NCI-H2171 treated with DMSO at 0.1 percent for 48 hours (cell line): ENCODE results near the gene RAD51B.

Experiments used
- DNase-seq: peaks from one replicate; lab custom pipeline; 2025; lab: John Stamatoyannopoulos, UW

Gene RAD51B

DNA sequence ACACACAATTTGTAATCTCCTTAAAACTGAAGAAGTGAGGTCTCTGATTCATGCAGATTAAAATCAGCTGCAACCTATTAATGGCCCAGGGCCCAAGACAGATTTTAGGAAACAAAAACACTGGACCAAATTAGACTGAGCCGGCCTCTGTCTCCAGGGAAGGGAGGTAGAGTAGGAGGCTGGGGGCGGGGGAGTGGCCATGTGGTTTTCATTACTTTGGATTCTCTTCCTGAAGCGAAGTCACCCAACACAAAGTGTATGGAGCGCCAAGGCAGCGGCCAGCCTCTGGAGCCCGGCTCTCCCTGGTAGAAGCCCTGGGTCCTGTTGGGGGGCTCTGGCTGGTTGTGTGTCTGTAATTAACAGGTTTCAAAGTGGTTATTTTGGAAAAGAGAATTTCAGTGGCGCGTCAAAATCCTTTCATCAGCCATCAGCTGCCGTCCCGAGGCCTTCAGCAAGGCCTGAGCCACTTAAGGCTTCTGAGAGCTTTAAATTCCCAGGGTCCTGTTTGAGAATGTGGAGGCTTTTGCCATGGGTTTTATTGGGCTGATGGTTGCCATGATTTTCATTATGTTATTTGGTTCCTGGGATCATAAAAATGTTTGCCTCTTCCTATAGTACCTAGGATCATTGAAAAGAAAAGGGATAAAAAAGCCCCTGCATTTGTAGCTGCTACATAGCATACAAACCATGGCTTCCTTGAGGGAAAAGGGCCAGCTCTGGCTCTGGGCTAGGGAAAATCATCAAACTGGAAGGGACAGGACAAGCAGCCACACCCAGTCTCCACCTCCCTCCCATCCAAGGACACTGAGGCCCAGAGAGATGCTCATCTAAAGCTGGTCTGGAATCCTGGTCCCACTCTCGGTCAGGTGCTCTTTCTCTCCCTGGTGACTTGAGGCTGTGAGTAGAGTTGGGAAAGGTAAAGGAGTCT lies 690.9 kb downstream of the RAD51B start:
- DNase-seq: no peak

DNA sequence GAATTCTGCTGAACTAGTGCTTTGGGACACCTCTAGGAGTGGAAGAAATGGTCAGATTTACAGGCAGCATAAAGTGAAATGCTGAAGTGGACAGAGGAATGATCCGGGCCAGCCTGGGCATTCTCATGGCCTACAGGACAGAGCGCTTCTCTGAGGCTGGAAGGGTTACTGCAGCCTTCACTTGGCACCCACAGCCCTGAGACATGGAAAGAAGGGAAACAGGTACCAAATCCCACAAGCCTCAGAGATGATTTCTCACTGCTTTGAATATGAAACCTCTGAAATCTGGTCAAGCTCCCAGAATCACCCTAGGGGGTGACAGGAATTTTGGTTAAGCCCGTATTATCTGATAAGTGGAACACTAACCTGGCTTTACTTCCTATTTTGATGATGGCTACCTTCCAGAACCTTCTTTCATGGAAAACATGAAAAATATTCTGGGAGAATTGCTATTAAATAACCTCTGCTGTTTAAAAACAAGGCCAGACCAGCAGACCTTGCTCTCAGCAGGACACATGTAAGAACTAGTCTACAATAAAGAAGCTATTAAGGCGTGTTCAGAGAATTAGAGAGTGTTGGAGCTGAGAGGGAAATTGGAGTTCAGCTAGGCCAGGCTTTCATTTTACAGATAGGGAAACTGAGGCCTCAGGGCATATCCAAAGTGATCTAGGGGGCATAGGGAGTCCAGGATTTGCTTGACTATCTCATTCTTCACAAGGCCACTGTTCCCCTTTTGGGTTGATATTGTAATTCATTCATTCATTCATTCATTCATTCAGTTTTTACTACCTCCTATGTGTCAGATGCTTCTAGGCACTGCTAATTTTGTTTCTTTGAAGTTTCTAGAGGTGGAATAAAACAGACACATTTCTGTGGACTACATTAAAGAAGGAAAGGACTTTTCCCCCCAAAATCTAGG lies 691.8 kb downstream of the RAD51B start:
- no peak for DNase-seq

DNA sequence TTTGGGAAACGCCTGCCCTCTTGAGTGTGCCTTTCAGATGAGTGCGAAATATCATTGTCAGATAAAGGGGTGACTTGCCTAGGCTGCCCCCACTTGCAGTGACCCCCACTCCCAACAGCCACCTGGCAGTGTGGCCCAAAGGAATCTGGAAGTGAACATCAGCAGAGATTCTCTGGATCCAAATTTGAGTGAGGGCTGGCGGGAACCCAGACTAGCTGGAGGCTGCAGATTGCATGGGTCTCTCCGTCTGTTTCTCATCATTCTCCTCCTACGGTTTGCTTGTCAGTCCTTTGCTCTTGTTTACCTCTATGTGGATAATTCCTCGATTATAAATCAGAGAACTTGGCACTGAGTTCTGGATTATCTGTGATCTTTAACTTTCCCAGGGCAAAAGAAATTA lies 692.5 kb downstream of the RAD51B start:
- no peak for DNase-seq

DNA sequence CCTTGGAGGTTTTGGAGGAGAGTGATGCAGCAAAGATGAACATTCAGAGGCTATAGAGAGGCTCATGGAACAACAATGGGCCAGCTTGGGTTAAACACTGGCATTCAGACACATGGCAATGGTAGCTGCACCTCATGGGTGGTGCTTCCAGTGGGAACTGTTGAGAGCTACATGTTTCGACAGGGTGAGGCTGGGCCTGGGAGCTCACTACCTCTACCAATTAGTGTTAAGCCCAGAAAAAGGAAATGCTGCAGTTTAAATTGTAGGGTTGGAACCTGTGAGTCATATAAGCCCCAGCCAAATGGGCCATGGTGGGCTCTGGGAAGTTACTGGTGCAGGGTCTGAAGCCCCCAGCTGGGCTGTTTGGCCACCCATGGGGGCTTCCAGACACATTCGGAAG lies 693.6 kb downstream of the RAD51B start:
- DNase-seq: no peak

DNA sequence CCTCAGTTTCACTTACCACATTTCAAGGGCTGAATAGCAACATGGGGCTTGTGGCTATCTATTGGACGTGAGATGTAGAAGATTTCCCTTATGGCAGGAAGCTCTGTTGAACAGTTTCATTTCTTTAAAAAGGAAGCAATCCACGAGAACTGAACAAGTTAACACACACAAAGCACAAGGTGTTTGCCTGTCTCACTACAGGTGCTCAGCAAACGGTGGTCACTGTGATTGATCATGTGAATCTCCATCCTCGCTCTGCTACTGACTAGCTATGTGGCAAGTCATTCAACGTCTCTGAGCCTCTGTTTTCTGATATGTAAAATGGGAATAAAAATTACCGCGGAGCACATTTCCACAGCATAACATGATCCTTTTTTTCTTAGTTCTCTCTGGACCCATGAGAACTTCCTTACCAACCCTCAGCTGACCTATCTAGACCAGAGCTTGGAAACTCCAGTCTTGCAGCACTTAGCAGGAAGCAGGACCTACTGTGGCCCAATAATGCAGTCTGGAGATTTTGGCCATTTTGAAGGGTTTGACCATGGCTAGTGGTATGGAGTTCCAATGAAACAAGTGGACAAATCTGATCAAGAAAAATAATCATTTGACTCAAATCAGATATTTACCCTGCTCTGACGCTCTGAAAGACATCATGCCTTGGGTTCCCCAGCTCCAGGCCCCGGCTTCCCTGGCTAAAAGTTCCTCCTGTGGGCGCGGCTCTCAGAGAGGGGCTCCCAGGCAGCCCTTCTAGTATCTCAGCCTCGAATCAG lies 694.4 kb downstream of the RAD51B start:
- no peak for DNase-seq

DNA sequence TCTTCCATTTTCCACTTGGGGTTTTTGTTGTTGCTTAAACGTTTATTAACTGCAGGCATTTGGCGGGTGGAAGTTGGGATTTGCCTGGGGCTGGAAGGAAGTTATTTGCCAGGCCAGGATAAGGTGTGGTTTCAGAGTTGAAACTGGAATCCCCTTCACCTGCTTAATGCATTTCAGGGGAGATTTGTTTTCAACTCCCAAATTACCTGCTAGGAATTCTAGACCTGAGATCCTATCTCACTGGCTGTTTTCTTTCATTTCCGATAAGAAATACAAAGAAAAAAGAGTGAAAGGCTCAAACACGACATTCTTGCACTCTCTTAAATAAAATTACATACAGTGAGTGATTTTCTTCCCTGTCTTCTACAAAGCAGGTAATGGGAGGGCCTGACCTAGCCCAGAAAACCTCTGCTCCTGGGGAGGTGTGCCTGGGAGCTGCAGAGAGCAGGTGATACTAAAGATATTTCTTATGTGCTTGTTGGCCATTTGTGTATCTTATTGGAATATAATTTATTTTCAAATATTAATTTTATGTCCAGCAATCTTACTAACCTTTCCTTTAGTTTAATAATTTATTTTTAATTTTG lies 695.1 kb downstream of the RAD51B start:
- DNase-seq: no peak

DNA sequence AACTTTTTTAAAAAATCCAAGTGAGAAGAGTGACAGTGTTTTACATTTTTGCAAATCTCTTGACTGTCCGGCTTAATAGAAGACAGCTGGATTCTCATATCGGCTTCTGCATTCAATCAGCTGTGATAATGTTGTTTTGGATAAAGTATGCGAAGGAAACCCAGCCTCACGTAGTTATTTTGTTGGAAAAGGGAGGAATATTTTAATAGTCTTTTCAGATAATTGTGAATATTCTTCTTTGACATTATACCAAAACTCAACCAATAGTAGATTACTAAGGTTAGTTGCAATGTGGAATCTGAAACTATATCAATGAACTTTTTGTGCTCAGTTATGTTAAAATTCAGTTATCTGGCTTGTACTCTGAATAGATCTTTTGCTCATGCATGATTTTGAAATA lies 696.8 kb downstream of the RAD51B start:
- DNase-seq: no peak

DNA sequence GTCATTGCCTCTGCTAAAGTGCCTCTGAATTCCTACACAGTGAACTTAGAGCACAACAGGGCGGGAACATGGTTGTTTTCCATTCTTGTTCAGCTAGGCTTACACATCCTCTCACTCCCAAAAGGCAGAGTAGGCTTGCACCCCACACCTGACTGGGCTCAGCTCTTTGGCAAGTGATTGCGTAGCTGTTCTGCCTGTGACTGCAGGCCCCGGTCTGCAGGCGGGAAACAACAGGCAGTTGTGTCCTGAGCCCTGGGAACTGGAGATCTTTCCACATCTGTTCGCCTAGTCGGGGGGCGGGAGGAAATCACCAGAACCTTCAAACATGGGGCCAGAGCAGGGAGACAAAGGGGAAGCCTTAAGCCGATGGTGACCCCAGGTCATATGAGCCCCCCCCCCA lies 698.6 kb downstream of the RAD51B start:
- DNase-seq: no peak

DNA sequence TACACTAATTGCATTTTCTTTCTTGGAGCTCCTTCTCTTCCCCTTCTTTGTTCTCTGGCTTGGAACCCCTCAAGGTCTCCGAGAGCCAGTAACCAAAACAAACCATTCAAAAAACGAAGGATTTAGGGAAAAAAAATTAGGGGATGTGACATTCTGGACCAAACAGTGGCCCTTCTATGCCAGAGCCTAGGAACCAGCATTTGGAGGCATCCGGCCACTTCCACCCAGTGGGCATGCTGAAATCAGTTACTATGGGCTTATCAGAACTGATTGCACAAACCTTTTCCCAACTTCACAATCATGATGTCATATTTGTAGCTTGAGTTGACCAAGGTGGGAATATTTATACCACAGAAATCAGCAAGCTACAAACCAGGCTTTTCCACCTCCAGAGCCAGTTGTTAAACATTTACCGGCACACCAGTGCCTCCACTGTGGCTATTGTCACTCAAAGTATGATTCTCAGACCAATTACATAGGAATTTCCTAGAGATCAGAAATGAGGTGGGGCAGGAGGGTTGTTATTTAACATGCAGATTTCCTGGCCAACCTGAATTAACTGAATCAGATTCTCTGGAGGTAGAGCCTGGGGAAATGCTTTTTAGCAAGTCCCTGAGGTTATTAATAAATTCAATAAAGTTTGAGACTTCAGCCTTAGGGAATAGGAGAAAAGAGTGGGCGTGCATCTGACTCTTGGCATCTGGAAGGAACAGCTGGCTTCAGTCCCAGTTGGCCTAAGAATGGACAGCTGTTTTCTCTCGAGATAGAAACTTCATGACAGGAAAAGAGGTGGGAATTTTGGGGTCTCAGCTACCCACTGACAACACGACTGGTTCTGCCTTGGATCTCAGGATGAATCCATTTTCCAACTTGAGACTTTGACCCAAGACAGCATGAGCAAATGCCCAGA lies 699.4 kb downstream of the RAD51B start:
- DNase-seq: no peak

DNA sequence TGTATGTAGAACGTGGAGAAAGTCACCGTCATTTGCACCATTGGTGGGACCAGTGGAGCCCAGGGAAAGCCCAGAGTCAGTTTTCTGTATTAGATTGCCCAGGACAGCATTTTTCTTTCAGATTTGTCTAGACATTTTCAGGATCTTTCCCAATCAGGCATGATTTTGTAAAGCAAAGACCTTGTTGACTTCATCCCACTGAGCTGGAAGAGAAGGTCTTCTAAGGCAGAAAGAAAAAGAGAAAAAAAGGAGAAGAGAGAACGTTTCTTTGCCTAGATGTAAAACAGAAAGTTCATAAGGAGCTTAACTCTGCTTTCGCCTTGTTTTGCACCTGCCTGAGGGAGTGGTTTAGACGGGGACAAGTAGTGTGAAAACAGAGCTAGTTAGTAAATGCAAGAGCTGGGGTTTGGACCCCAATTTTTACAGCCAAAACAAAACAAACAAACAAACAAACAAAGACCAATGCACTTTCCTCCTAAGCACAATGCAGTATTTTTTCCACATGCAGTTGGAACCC lies 700.1 kb downstream of the RAD51B start:
- DNase-seq: no peak

DNA sequence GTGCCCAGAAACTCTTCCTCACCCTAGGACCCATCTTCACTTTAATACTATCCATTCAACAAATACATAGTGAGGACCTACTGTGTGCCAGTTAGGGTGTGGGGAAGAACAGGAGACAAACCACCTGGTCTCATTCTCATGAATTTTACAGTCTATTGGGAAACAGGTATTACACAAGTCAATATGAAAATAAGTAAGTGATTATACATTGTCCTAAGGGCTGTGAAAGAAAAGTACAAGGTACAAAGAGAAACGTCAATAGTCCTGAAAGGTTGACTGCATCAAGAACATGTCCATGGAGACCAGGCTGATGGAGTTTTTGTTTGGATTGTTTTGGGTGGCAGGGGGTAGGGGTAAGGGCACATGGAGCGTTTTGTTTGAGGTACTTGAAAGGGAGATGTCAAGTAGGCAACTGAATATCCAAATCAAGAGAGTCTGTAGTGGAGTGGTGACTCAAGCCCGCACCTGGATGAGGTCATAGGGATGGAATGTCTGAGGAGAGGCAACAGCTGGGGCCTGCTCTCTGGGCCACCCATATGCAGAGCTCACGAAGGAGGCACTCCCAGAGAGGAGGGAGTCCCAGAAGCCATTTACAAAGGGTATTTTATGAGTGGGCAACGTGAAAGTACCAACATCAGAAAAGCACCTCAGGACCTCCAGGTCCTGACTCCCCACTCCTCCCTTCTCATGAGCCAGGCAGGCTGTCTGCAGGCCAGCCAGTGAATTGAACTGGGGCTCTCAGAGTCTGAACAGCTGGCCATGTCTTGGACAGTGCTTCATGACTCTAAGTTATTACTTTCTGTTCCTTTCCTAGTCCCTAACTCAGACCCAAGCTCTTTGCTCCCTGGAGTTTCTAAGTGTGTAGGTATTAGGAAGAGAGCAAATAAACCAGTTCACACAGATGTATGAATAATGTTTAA lies 701.3 kb downstream of the RAD51B start:
- DNase-seq: peak; percentile 27

DNA sequence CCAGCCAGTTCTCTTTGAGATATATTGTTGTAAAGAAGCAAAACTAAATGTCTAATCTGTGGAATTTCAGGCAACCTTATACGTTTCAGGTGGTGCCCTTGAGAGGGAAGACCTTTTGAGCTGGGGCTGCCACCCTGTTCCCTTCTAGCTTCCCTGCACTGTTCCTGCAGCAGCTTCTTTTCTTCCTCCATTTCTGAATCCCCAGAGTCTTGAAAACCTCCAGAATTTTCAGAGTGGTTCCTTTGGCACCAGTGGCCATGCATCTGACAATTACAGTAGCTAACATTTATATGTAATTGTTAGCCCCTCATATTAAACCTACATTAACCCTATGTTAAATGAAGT lies 702.0 kb downstream of the RAD51B start:
- no peak for DNase-seq

DNA sequence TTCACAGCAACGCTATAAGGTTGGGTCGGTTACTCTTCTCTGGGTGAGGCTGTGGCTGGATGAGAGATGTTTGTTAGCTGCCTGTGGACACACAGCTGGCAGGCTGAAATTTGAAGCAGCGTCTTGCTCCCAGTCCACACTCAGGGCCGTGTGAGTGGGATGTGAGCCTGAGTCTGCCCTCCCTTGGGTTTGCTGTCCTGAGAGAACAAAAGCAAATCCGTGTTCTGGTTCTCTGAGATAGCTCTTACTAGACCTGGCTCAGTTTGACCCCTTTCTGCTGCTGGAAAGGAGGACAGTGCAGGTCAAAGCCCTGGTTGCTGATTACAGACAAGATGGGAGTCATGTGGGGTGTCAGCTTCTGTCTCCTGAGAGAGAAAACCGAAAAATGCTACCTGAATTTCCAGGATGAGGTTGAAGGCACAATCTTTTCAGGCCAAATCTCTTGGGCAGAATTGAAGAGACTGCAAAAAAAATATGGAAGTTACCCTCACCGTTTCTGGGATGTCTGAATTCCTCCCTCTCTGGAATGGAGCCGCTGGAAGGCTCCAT lies 702.5 kb downstream of the RAD51B start:
- no peak for DNase-seq

DNA sequence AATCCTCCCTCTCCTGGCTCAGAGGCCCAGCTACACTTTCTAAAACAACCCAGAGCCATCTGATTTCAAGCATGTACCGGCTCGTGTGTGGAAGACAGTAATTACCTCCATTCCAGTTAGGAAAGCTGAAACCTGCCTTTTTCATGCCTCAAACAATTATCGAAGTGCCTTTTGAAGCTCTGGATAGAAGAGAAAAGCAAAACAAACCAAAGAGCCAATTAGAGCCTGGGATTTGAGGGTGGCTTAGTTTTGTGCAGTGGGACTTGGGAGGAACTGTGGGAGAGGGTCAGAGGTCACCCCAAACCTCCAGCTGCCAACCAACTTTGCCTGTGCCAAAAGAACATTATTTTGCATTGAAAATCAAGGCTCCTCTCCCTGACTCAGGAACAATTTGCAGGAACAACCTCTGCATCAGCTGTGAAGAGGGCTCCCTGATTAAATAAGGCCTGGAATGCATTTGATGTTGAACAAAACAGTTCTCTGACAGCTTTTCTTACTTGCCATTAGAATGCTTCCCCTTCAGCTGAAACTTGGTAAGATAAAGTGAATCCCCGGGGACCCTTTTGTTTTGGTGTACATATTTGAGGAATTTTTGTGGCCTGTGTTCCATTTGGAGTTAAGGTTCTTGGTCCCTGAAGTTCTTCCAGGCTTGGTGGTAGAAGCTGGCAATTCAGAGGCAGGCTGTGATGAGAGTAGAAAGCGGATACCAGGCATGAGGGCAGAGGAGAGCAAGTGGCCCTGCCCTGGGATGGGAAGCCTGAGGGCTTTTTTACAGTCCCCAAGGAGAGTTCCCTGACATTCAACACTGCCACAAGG lies 703.1 kb downstream of the RAD51B start:
- DNase-seq: peak; percentile 20

DNA sequence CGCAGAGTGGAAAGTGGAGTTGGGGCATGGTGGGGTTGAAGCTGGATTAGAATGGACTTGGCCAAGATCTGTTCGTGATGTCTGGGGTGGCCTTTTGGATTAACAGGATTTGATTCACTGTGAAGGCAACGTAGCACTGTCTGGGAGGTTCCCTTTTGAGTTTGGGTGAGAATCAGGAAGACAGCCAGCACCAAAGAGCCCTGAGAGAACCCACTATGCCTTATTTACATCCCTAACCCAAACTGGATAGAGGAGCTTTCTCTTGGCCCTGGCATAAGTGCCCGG lies 703.7 kb downstream of the RAD51B start:
- no peak for DNase-seq

DNA sequence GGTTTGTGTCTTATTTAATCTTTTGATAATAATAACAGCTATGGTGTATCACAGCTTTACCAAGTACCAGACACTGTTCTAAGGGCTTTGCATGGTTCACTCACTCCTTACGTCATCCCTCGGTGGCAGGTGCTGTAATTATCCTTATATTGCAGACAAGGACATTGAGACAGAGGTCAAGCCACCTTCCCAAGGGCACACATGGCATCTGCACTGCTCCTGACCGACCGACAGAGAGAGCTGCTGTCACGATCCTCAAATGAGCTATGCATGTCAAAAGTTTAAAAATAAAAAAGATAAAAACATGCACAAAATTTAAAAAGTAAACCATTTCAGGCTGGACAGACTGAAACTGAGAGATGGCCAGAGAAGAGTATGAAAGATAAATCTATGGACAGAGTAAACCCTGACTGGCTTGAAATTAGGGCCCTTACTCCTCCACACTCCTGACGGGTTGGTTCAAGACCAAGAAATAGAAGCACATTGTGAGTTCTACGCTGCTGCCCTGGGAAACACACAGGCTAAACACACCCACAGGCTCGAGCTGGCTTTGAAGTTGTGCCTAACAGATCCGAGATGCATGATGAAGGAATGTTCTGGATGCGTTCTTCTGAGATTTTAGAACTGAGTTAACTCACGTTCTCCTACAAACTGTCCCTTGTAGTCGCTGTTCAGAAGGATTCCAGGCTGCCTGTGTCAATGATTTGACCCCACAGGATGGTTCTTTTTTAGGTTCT lies 704.6 kb downstream of the RAD51B start:
- DNase-seq: no peak

DNA sequence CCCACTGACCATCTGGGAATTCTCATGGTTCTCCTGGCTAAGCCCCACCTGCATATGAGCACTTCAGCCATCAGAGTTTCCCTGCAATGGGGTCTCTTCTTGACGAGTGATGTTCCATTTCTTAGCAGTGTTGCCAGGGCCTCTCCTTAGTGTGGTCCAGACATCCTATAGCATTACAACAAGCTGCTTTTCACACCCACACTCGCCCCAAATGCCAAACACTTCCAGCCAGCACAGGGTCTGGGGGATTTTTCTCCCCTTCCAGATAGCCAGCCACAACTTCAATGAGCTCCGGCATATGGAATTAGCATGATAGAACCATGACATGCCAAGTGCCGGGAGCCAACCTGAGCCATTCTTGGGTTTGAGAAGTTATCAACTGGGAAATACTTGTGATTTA lies 705.9 kb downstream of the RAD51B start:
- DNase-seq: no peak
